IMR-90 (cell line): ENCODE measurements around the gene IL17C. TPM values are rescaled to one million over a fixed set of nuclear protein-coding genes. Genes with fewer than 3 reads are reported as not detected.

Source experiments
- ATAC-seq: fragments of 200-7000 bp; cut with Tn5 transposase; 2 replicates; pipeline ENCODE4 v1.9.1; 2020; ENCODE audit warnings: low read depth, mild to moderate bottlenecking, moderate library complexity
- BruUV-seq: library from RNA; stranded (reverse); fragments of 400-500 nt; replicated peaks from 2 replicates; lab custom pipeline; 2021; lab: Mats Ljungman, UMichigan
- CTCF ChIA-PET: fragments of 300-600 bp; formaldehyde crosslinking; extraction: SDS; loops from one replicate; lab custom pipeline; 2021; ENCODE audit warnings: antibody characterized with exemption; lab: Yijun Ruan, JAX
- POLR2A ChIA-PET: fragments of 300-600 bp; sonication (Branson Sonifier 250); formaldehyde crosslinking; loops from one replicate; lab custom pipeline; 2022; ENCODE audit warnings: antibody characterized with exemption; ENCODE audit not compliant: unreplicated experiment; lab: Charles Lee
- DNase-seq: peaks from one replicate; pipeline ENCODE4 v3.0.0; 2013
- H2AFZ ChIP-seq: replicated peaks from 2 replicates; pipeline ENCODE3; 2013; ENCODE audit warnings: low read length, mild to moderate bottlenecking; ENCODE audit not compliant: poor library complexity
- H2AK5ac ChIP-seq: 2 replicates; pipeline ENCODE4 v1.6.1; 2013; ENCODE audit warnings: low read depth, low read length, inconsistent platforms
- H2AK9ac ChIP-seq: replicated peaks from 2 replicates; pipeline ENCODE3; 2013; ENCODE audit warnings: mild to moderate bottlenecking, low read depth, low read length, moderate library complexity; ENCODE audit not compliant: poor library complexity
- H2BK120ac ChIP-seq: 2 replicates; pipeline ENCODE4 v1.6.1; 2013; ENCODE audit warnings: low read depth, low read length, inconsistent platforms
- H2BK15ac ChIP-seq: 3 replicates; pipeline ENCODE4 v1.6.1; 2013; ENCODE audit warnings: low read depth, low read length, inconsistent platforms
- H2BK20ac ChIP-seq: 2 replicates; pipeline ENCODE4 v1.6.1; 2013; ENCODE audit warnings: low read depth, mild to moderate bottlenecking, inconsistent platforms, low read length, moderate library complexity
- H2BK5ac ChIP-seq: 2 replicates; pipeline ENCODE4 v1.6.1; 2013; ENCODE audit warnings: mild to moderate bottlenecking, low read depth, low read length, inconsistent platforms; ENCODE audit not compliant: poor library complexity, severe bottlenecking
- H3K14ac ChIP-seq: replicated peaks from 2 replicates; pipeline ENCODE4 v1.6.1; 2013; ENCODE audit warnings: low read depth, low read length, inconsistent platforms
- H3K18ac ChIP-seq: 2 replicates; pipeline ENCODE4 v1.6.1; 2013; ENCODE audit warnings: low read depth, low read length, control low read depth
- H3K23ac ChIP-seq: 2 replicates; pipeline ENCODE4 v1.6.1; 2013; ENCODE audit warnings: low read depth, low read length, inconsistent platforms
- H3K27ac ChIP-seq: 2 replicates; pipeline ENCODE4 v1.5.1; 2013; ENCODE audit warnings: mild to moderate bottlenecking, control low read depth, low read length; ENCODE audit not compliant: insufficient read depth
- H3K27me3 ChIP-seq: 2 replicates; pipeline ENCODE4 v1.6.1; 2013; ENCODE audit warnings: low read length; ENCODE audit not compliant: control insufficient read depth, insufficient read depth
- H3K36me3 ChIP-seq: 2 replicates; pipeline ENCODE4 v1.6.1; 2013; ENCODE audit warnings: low read length, mixed read lengths; ENCODE audit not compliant: control insufficient read depth, insufficient read depth
- H3K4ac ChIP-seq: 2 replicates; pipeline ENCODE4 v1.6.1; 2013; ENCODE audit warnings: low read depth, low read length, inconsistent platforms
- H3K4me1 ChIP-seq: 2 replicates; pipeline ENCODE4 v1.6.1; 2013; ENCODE audit warnings: low read length, mixed read lengths; ENCODE audit not compliant: control insufficient read depth, insufficient read depth
- H3K4me2 ChIP-seq: 2 replicates; pipeline ENCODE4 v1.6.1; 2013; ENCODE audit warnings: low read depth, mild to moderate bottlenecking, control low read depth, low read length, moderate library complexity
- H3K4me3 ChIP-seq: 2 replicates; pipeline ENCODE4 v1.5.1; 2013; ENCODE audit warnings: low read depth, mild to moderate bottlenecking, control low read depth, low read length, moderate library complexity; ENCODE audit not compliant: insufficient read depth
- H3K56ac ChIP-seq: 2 replicates; pipeline ENCODE4 v1.6.1; 2013; ENCODE audit warnings: low read length, inconsistent platforms; ENCODE audit not compliant: insufficient read depth; ENCODE audit errors: extremely low read depth
- H3K79me1 ChIP-seq, 2 experiments: 2 replicates each; pipeline ENCODE4 v1.6.1; 2013; ENCODE audit warnings: low read length in 2 of 2, inconsistent platforms in 1 of 2, low read depth in 1 of 2
- H3K9ac ChIP-seq: 2 replicates; pipeline ENCODE4 v1.6.1; 2013; ENCODE audit warnings: low read depth, low read length, control low read depth
- H3K9me1 ChIP-seq: 2 replicates; pipeline ENCODE4 v1.6.1; 2013; ENCODE audit warnings: low read length, inconsistent platforms; ENCODE audit not compliant: insufficient read depth
- H3K9me3 ChIP-seq: 2 replicates; pipeline ENCODE4 v1.6.1; 2013; ENCODE audit warnings: low read length; ENCODE audit not compliant: control insufficient read depth, insufficient read depth
- H4K20me1 ChIP-seq: 2 replicates; pipeline ENCODE4 v1.6.1; 2013; ENCODE audit warnings: low read length, inconsistent platforms; ENCODE audit not compliant: insufficient read depth
- H4K5ac ChIP-seq: 2 replicates; pipeline ENCODE4 v1.6.1; 2013; ENCODE audit warnings: mild to moderate bottlenecking, low read depth, low read length, control low read depth
- H4K8ac ChIP-seq, 2 experiments: 2 replicates each; pipeline ENCODE4 v1.6.1; 2013; ENCODE audit warnings: low read depth in 2 of 2, low read length in 2 of 2, control low read depth in 1 of 2, inconsistent platforms in 1 of 2
- H4K91ac ChIP-seq: 2 replicates; pipeline ENCODE4 v1.6.1; 2013; ENCODE audit warnings: low read depth, low read length, inconsistent platforms; ENCODE audit not compliant: insufficient read depth
- BHLHE40 ChIP-seq: fragments of 150-350 bp; IDR thresholded peaks from 2 replicates; pipeline ENCODE4 v1.6.1; 2016; ENCODE audit warnings: mild to moderate bottlenecking, low read depth, low read length
- CEBPB ChIP-seq: IDR thresholded peaks from 2 replicates; pipeline ENCODE4 v1.6.1; 2012; ENCODE audit warnings: low read depth, low read length, improper control_type of control experiment
- CHD1 ChIP-seq: IDR thresholded peaks from 2 replicates; pipeline ENCODE4 v1.6.1; 2012; ENCODE audit warnings: low read depth, low read length, improper control_type of control experiment
- FOS ChIP-seq: fragments of 150-350 bp; IDR thresholded peaks from 2 replicates; pipeline ENCODE4 v1.6.1; 2016; ENCODE audit warnings: low read depth, low read length
- MAFK ChIP-seq: IDR thresholded peaks from 2 replicates; pipeline ENCODE4 v1.6.1; 2012; ENCODE audit warnings: low read depth, low read length, improper control_type of control experiment
- MAZ ChIP-seq: IDR thresholded peaks from 2 replicates; pipeline ENCODE4 v1.6.1; 2012; ENCODE audit warnings: low read depth, mild to moderate bottlenecking, low read length, improper control_type of control experiment, moderate library complexity, borderline replicate concordance
- MXI1 ChIP-seq: IDR thresholded peaks from 2 replicates; pipeline ENCODE4 v1.6.1; 2012; ENCODE audit warnings: low read depth, mild to moderate bottlenecking, low read length, moderate library complexity, borderline replicate concordance
- NFE2L2 ChIP-seq: fragments of 150-350 bp; IDR thresholded peaks from 2 replicates; pipeline ENCODE4 v1.6.1; 2016; ENCODE audit warnings: low read depth, mild to moderate bottlenecking, low read length
- POLR2A ChIP-seq: IDR thresholded peaks from 2 replicates; pipeline ENCODE4 v1.6.1; 2012; ENCODE audit warnings: mild to moderate bottlenecking, low read depth, low read length
- RAD21 ChIP-seq: IDR thresholded peaks from 2 replicates; pipeline ENCODE4 v1.6.1; 2012; ENCODE audit warnings: low read length, improper control_type of control experiment
- RFX5 ChIP-seq: IDR thresholded peaks from 2 replicates; pipeline ENCODE4 v1.8.0; 2012; ENCODE audit warnings: low read depth, mild to moderate bottlenecking, low read length, moderate library complexity
- SMC3 ChIP-seq: fragments of 150-350 bp; IDR thresholded peaks from 2 replicates; pipeline ENCODE4 v1.6.1; 2016; ENCODE audit warnings: low read depth, mild to moderate bottlenecking, antibody characterized with exemption, low read length, moderate library complexity
- WGBS, 2 experiments: methylation state at CpG; one replicate each; pipeline versions ENCODE4 v1.1.5 to v1.1.7; 2013; ENCODE audit warnings: missing lambda C conversion rate in 2 of 2; ENCODE audit not compliant: insufficient read length in 1 of 2; ENCODE audit errors: extremely low coverage in 2 of 2; 5-methylcytosine and 5-hydroxymethylcytosine counted together
- dilution Hi-C: fragments of 300-500 bp; cut with HindIII; formaldehyde crosslinking; loops from one replicate; pipeline ENCODE4 v1.14.3; 2018; ENCODE audit warnings: low sequenced_read_pairs; ENCODE audit not compliant: unreplicated experiment
- in situ Hi-C: fragments of 300-500 bp; cut with MboI; formaldehyde crosslinking; loops from 3 replicates; pipeline ENCODE4 v1.14.3; 2019; ENCODE audit warnings: low sequenced_read_pairs, inconsistent platforms, mixed read lengths
- intact Hi-C: fragments of 100-400 bp; cut with micrococcal nuclease; formaldehyde crosslinking; loops from 2 replicates; pipeline ENCODE4 v1.10.0; 2022
- polyA plus RNA-seq, 3 experiments: library from polyadenylated mRNA; depleted of rRNA; stranded (reverse); fragments of >200 nt; gene quantifications; 2 replicates each; pipeline ENCODE4 v1.2.3, GENCODE V29; 2012; ENCODE audit warnings: low replicate concordance in 1 of 3
- total RNA-seq: library from RNA; depleted of rRNA; stranded (reverse); fragments of >200 nt; gene quantifications from 2 replicates; pipeline ENCODE4 v1.2.3, GENCODE V29; 2012
- TF ChIP-seq, protein P1 (sequence below): fragments of 150-350 bp; IDR thresholded peaks from 2 replicates; pipeline ENCODE4 v1.6.1; 2017; ENCODE audit warnings: mild to moderate bottlenecking, antibody characterized with exemption, low read length, low read depth
- TF ChIP-seq, protein P2 (sequence below): conservative IDR thresholded peaks from 2 replicates; pipeline ENCODE4 v1.5.1; 2012; ENCODE audit warnings: mild to moderate bottlenecking, low read depth, low read length, improper control_type of control experiment
- TF ChIP-seq, protein P3 (sequence below): fragments of 150-350 bp; IDR thresholded peaks from 2 replicates; pipeline ENCODE4 v1.6.1; 2016; ENCODE audit warnings: low read depth, mild to moderate bottlenecking, low read length, moderate library complexity, borderline replicate concordance

Gene IL17C
- total and polyA plus RNA-seq, 2 of the 4 experiments (the other 2 are of a cell fraction) = 0.09 TPM; not detected in 1

- ChIA-PET POLR2A (no interaction called here), CTCF (no interaction called here)
- no peak overlapping the region for H2BK5ac ChIP-seq
- H4K91ac ChIP-seq = no peak overlapping the region
- no peak overlapping the region for H3K27ac ChIP-seq
- in situ Hi-C loops = no loop called here
- H2AK5ac ChIP-seq = no peak overlapping the region
- no peaks in the 10 kb centered on the region for H3K9me3 ChIP-seq
- H2BK120ac ChIP-seq = no peak overlapping the region
- H3K9me1 ChIP-seq = peaks cover 2% of the 10 kb centered on the region; the same call in 1 of the 2 replicates
- no peak overlapping the region for H4K8ac ChIP-seq
- 100% methylated on average over 1 of the region's 11 CpGs; no CpG with 5 or more reads in 1 of the 2 experiments for WGBS, 2 experiments
- H3K56ac ChIP-seq = no peak overlapping the region
- peaks cover 46% of the 10 kb centered on the region for H3K36me3 ChIP-seq
- peaks cover 0 to 3% of the 10 kb centered on the region in 2 experiments; a peak in 1 of 4 replicates for H3K79me1 ChIP-seq
- no peak overlapping the region for H3K4ac ChIP-seq
- dilution Hi-C loops = no loop called here
- H2AFZ ChIP-seq = no peak overlapping the region
- H2BK15ac ChIP-seq = no peak overlapping the region
- TF ChIP-seq CHD1 (no peak), NFE2L2 (no peak), RAD21 (no peak), RFX5 (no peak), MAZ (no peak), SMC3 (no peak), MXI1 (no peak), MAFK (no peak), POLR2A (no peak), BHLHE40 (no peak), FOS (no peak), CEBPB (no peak)
- TF ChIP-seq, protein P1, sequence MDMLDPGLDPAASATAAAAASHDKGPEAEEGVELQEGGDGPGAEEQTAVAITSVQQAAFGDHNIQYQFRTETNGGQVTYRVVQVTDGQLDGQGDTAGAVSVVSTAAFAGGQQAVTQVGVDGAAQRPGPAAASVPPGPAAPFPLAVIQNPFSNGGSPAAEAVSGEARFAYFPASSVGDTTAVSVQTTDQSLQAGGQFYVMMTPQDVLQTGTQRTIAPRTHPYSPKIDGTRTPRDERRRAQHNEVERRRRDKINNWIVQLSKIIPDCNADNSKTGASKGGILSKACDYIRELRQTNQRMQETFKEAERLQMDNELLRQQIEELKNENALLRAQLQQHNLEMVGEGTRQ = no peak
- TF ChIP-seq, protein P2, sequence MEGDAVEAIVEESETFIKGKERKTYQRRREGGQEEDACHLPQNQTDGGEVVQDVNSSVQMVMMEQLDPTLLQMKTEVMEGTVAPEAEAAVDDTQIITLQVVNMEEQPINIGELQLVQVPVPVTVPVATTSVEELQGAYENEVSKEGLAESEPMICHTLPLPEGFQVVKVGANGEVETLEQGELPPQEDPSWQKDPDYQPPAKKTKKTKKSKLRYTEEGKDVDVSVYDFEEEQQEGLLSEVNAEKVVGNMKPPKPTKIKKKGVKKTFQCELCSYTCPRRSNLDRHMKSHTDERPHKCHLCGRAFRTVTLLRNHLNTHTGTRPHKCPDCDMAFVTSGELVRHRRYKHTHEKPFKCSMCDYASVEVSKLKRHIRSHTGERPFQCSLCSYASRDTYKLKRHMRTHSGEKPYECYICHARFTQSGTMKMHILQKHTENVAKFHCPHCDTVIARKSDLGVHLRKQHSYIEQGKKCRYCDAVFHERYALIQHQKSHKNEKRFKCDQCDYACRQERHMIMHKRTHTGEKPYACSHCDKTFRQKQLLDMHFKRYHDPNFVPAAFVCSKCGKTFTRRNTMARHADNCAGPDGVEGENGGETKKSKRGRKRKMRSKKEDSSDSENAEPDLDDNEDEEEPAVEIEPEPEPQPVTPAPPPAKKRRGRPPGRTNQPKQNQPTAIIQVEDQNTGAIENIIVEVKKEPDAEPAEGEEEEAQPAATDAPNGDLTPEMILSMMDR = no peak
- TF ChIP-seq, protein P3, sequence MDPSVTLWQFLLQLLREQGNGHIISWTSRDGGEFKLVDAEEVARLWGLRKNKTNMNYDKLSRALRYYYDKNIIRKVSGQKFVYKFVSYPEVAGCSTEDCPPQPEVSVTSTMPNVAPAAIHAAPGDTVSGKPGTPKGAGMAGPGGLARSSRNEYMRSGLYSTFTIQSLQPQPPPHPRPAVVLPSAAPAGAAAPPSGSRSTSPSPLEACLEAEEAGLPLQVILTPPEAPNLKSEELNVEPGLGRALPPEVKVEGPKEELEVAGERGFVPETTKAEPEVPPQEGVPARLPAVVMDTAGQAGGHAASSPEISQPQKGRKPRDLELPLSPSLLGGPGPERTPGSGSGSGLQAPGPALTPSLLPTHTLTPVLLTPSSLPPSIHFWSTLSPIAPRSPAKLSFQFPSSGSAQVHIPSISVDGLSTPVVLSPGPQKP = no peak
- no peak overlapping the region for H3K4me2 ChIP-seq
- BruUV-seq = no TSS peak
- H4K5ac ChIP-seq = no peak overlapping the region
- no peak overlapping the region for H2BK20ac ChIP-seq
- peaks cover 5% of the 10 kb centered on the region; the same call in 1 of the 2 replicates for H4K20me1 ChIP-seq
- H3K9ac ChIP-seq = no peak overlapping the region
- H3K14ac ChIP-seq = no peak overlapping the region
- no peak overlapping the region for H2AK9ac ChIP-seq
- H3K4me3 ChIP-seq = no peak overlapping the region
- H3K27me3 ChIP-seq = no peaks in the 10 kb centered on the region
- H3K23ac ChIP-seq = no peak overlapping the region
- DNase-seq = no peak
- intact Hi-C loops = no loop called here
- no peak for ATAC-seq
- peaks cover 11% of the 10 kb centered on the region for H3K4me1 ChIP-seq
- H3K18ac ChIP-seq = no peak overlapping the region
Observed at GRCh38 chr16:88632587-88632930, 5.8 kb upstream of the IL17C start.
